Sciatic nerve (tissue), 2 donors: ENCODE results near the gene ZNF232. TPM values are rescaled to one million over a fixed set of nuclear protein-coding genes. Genes with fewer than 3 reads are reported as not detected.
"Not testable (repeated sequence)": the region's sequence is repeated elsewhere in the genome, so short reads cannot be mapped to it uniquely, and the experiment has no call there.

ENCODE experiments used
- ATAC-seq: fragments of 200-7000 bp; cut with Tn5 transposase; one replicate; pipeline ENCODE4 v1.9.1; 2020; ENCODE audit warnings: mild to moderate bottlenecking, moderate library complexity
- DNase-seq: peaks from one replicate; pipeline ENCODE4 v3.0.0-alpha.2; 2020; ENCODE audit warnings: low spot score
- intact Hi-C: fragments of 100-400 bp; cut with DNase I; formaldehyde crosslinking; loops from one replicate; pipeline ENCODE4 v1.14.2; 2022
- total RNA-seq: library from RNA; stranded (reverse); fragmentation: NEBNext Ultra II Directional; extraction: Animal tissue kit (Norgen Biotek cat#: 25700); gene quantifications from one replicate; pipeline ENCODE4 v1.2.1, GENCODE V29; 2021
- donor health status: DM: no; HTN: no; CAD: no.
- donor health status: DM: no; HTN: no; CAD: no.

The ZNF232 gene
- total RNA-seq, 1 donor from 2014 or later = 10.0 TPM

GRCh38 chr17:5115673-5116651, 4.3 kb upstream of the ZNF232 start, which contains the start of gene USP6:
Gene USP6 (plus strand): TSS chr17:5116032. CDS start chr17:5130368, 14,336 bp downstream.
- ATAC-seq (no peak), DNase-seq (peak; percentile 52)
- intact Hi-C loops = no loop called here

- ATAC-seq (no peak), DNase-seq (peak; percentile 45)
- intact Hi-C loops = no loop called here
These were observed 862 bp downstream of the ZNF232 start for GRCh38 chr17:5110816-5111215.

- DNase-seq (no peak), ATAC-seq (no peak)
These were observed 10.8 kb downstream of the ZNF232 start for GRCh38 chr17:5100832-5101231.

GRCh38 chr17:5099271-5099670, 12.4 kb downstream of the ZNF232 start:
- DNase-seq (no peak), ATAC-seq (no peak)
- intact Hi-C loops = no loop called here

More at GRCh38 chr17:5100832-5101231, 10.8 kb downstream of the ZNF232 start:
- intact Hi-C loops = no loop called here

GRCh38 chr17:5097101-5097834, 14.4 kb downstream of the ZNF232 start:
- no peak for DNase-seq
- intact Hi-C loops = no loop called here
- peak; percentile 78 for ATAC-seq

GRCh38 chr17:5096731-5097100, 15.0 kb downstream of the ZNF232 start:
- DNase-seq (no peak), ATAC-seq (no peak)
- intact Hi-C loops = no loop called here

GRCh38 chr17:5092218-5093010, 19.3 kb downstream of the ZNF232 start:
- DNase-seq (no peak), ATAC-seq (no peak)
- intact Hi-C loops = no loop called here

- no peak for DNase-seq
- intact Hi-C loops = no loop called here
- no peak for ATAC-seq
These were observed 31.1 kb downstream of the ZNF232 start for GRCh38 chr17:5080591-5080990.

GRCh38 chr17:5078106-5079028, 33.3 kb downstream of the ZNF232 start, which contains the start of gene ZFP3:
Gene ZFP3 (plus strand): TSS chr17:5078467. CDS start chr17:5091505, 13,038 bp downstream.
- ATAC-seq = peak; percentile 97
- intact Hi-C loops = no loop called here
- DNase-seq = peak; percentile 86

- no peak for DNase-seq
- intact Hi-C loops = no loop called here
- peak; percentile 72 for ATAC-seq
These were observed 33.9 kb downstream of the ZNF232 start for GRCh38 chr17:5077781-5078105.

GRCh38 chr17:5077275-5077674, 34.4 kb downstream of the ZNF232 start:
- intact Hi-C loops, ATAC-seq, DNase-seq: not testable (repeated sequence)

GRCh38 chr17:5075472-5075871, 36.2 kb downstream of the ZNF232 start:
- ATAC-seq, intact Hi-C loops, DNase-seq: not testable (repeated sequence)

- DNase-seq = no peak
These were observed 42.0 kb downstream of the ZNF232 start for GRCh38 chr17:5069724-5070123.

GRCh38 chr17:5068236-5068635, 43.4 kb downstream of the ZNF232 start:
- intact Hi-C loops = loop anchor here (10.0 kb wide), 1 partner anchor 153 kb away; no protein-coding TSS in a partner anchor
- ATAC-seq (no peak), DNase-seq (no peak)

More at GRCh38 chr17:5069724-5070123, 42.0 kb downstream of the ZNF232 start:
- ATAC-seq = peak; percentile 83
- intact Hi-C loops = loop anchor here (10.0 kb wide), 1 partner anchor 155 kb away; no protein-coding TSS in a partner anchor

GRCh38 chr17:5065227-5065744, 46.4 kb downstream of the ZNF232 start:
- intact Hi-C loops = loop anchor here (10.0 kb wide), 1 partner anchor 150 kb away; no protein-coding TSS in a partner anchor
- no peak for ATAC-seq
- DNase-seq = no peak
